H54 (cell line): ENCODE measurements around the gene MSANTD1.

Source experiments
- DNase-seq: peaks from one replicate; pipeline ENCODE4 v3.0.0; 2011; ENCODE audit warnings: low spot score, mixed read lengths; ENCODE audit not compliant: insufficient read length
- FAIRE-seq: peaks from 3 replicates; lab custom pipeline; 2011; peaks lifted over from hg19 to GRCh38; lab: Jason Lieb, UNC
- POLR2A ChIP-seq: IDR thresholded peaks from 2 replicates; pipeline ENCODE4 v1.6.1; 2011; ENCODE audit warnings: low read depth, mild to moderate bottlenecking, low read length

The MSANTD1 gene

GRCh38 chr4:3221996-3222395 is 27.0 kb upstream of the MSANTD1 start:
- DNase-seq (no peak), FAIRE-seq (no peak)
- no peak for TF ChIP-seq POLR2A

GRCh38 chr4:3223346-3223745 is 25.6 kb upstream of the MSANTD1 start:
- no peak for DNase-seq
- TF ChIP-seq POLR2A, result no peak

GRCh38 chr4:3223956-3224748 is 24.8 kb upstream of the MSANTD1 start:
- no peak for DNase-seq
- no peak for FAIRE-seq
- TF ChIP-seq POLR2A, result no peak

More at GRCh38 chr4:3223346-3223745, 25.6 kb upstream of the MSANTD1 start:
- no peak for FAIRE-seq

GRCh38 chr4:3225071-3225850 is 23.7 kb upstream of the MSANTD1 start:
- FAIRE-seq (no peak), DNase-seq (no peak)
- no peak for TF ChIP-seq POLR2A

- TF ChIP-seq POLR2A, result no peak
- FAIRE-seq (no peak), DNase-seq (no peak)
These were observed 23.0 kb upstream of the MSANTD1 start for GRCh38 chr4:3225936-3226335.

GRCh38 chr4:3226467-3226866 is 22.5 kb upstream of the MSANTD1 start:
- TF ChIP-seq POLR2A, result no peak
- FAIRE-seq (no peak), DNase-seq (no peak)

GRCh38 chr4:3226944-3227343 is 22.0 kb upstream of the MSANTD1 start:
- DNase-seq (no peak), FAIRE-seq (no peak)
- TF ChIP-seq POLR2A, result no peak

- peak; percentile 31 for DNase-seq
- TF ChIP-seq POLR2A, result no peak
- FAIRE-seq, result no peak
These were observed 20.9 kb upstream of the MSANTD1 start for GRCh38 chr4:3227878-3228675.

GRCh38 chr4:3228881-3229280 is 20.1 kb upstream of the MSANTD1 start:
- FAIRE-seq (no peak), DNase-seq (no peak)
- no peak for TF ChIP-seq POLR2A

- no peak for DNase-seq
- no peak for TF ChIP-seq POLR2A
- no peak for FAIRE-seq
These were observed 19.6 kb upstream of the MSANTD1 start for GRCh38 chr4:3229328-3229727.

- FAIRE-seq (no peak), DNase-seq (no peak)
These were observed 19.0 kb upstream of the MSANTD1 start for GRCh38 chr4:3229964-3230363.

GRCh38 chr4:3231471-3231870 is 17.5 kb upstream of the MSANTD1 start:
- TF ChIP-seq POLR2A, result no peak
- no peak for FAIRE-seq

More at GRCh38 chr4:3229964-3230363, 19.0 kb upstream of the MSANTD1 start:
- no peak for TF ChIP-seq POLR2A

GRCh38 chr4:3232001-3232400 is 17.0 kb upstream of the MSANTD1 start:
- FAIRE-seq (no peak), DNase-seq (no peak)
- no peak for TF ChIP-seq POLR2A

More at GRCh38 chr4:3231471-3231870, 17.5 kb upstream of the MSANTD1 start:
- DNase-seq, result no peak

- DNase-seq (no peak), FAIRE-seq (no peak)
- TF ChIP-seq POLR2A, result no peak
These were observed 16.1 kb upstream of the MSANTD1 start for GRCh38 chr4:3232871-3233271.
